Measurements from ENCODE around the gene VAV2.

VAV2 gene

GRCh38 chr9:133868203-133868602, 123.9 kb downstream of the VAV2 start:
- no peaks in the 10 kb centered on the region for H3K36me3 ChIP-seq (ENCODE audit: control insufficient read depth, insufficient read depth, low read length)
- H3K4me1 ChIP-seq (ENCODE audit: control insufficient read depth, low read depth, low read length) = peaks cover 3% of the 10 kb centered on the region
- H3K27ac ChIP-seq (ENCODE audit: low read depth, low read length) = no peak overlapping the region
- H3K4ac ChIP-seq (ENCODE audit: low read depth, low read length) = no peak overlapping the region
- no peak overlapping the region for H2BK15ac ChIP-seq (replicated peaks; ENCODE audit: low read depth)
- no peak overlapping the region for H3K9ac ChIP-seq (ENCODE audit: low read length)
- H2BK120ac ChIP-seq (ENCODE audit: low read depth, low read length) = no peak overlapping the region
- no CpG with 5 or more reads among the region's 18 CpGs for WGBS (ENCODE audit: extremely low coverage, insufficient coverage, low lambda C conversion rate)
- H3K27me3 ChIP-seq (ENCODE audit: insufficient read depth, low read length, poor library complexity) = no peaks in the 10 kb centered on the region
- peaks cover 4% of the 10 kb centered on the region for H3K79me1 ChIP-seq (ENCODE audit: low read length)
- no peaks in the 10 kb centered on the region for H3K79me2 ChIP-seq (ENCODE audit: control insufficient read depth, insufficient read depth, low read length)
- H2AK5ac ChIP-seq (ENCODE audit: low read length) = no peak overlapping the region
- H4K5ac ChIP-seq (ENCODE audit: low read length) = no peak overlapping the region
- H2BK5ac ChIP-seq (ENCODE audit: low read length) = no peak overlapping the region
- no peak overlapping the region for H3K4me3 ChIP-seq (ENCODE audit: low read length)
- H3K4me2 ChIP-seq (ENCODE audit: low read length) = no peak overlapping the region
- no peak overlapping the region for H4K8ac ChIP-seq (ENCODE audit: low read depth, low read length)
- no peak overlapping the region for H3K18ac ChIP-seq (ENCODE audit: low read length)
- H3K56ac ChIP-seq (ENCODE audit: low read length) = no peak overlapping the region
- no peak for DNase-seq
- no peak overlapping the region for H3K23ac ChIP-seq (ENCODE audit: low read length)

DNA sequence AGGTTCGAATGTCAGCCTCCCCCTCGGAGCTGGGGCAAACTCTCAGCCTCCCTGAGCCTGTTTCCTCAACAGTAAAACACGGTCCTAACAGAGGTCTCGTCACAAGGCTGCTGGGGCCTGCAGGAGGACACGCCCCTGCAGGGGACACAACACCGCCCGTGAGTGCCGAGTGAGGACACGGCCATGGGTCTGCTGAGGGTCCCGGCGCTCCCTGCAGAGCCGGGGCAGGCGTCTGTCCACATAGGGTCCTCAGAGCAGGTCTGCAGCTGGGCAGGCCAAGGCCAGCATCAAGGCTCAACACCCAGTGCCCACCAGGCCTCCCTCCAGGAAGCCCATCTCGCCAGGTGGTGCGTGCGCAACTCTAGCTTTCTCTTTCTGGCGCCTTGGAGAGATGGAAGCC, 125.2 kb downstream of the VAV2 start:
- Histone ChIP-seq H3K27me3 (ENCODE audit: insufficient read depth, low read length, poor library complexity) (no peaks in the 10 kb centered on the region), H3K9ac (ENCODE audit: low read length) (no peak overlapping the region)

DNA sequence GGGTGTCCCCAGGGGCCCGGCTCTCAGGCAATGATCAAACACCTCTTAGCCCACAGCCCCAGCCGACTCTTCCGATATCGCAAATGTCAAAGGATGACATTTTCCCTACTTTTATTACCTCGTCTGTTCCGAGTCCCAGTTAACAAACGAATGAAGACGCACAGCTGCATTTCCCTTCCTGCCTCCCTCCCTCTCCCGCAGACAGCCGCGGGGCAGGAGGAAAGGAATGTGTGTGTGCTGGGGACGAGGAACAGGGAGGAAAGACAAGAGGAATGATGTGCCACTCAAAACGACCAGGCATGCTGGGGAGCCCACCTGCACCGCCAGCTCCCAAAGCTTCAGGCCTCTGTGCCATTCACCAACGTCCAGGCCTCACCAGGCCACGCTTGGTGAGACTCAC, 128.1 kb downstream of the VAV2 start:
- H3K4me3 ChIP-seq (ENCODE audit: low read length) = no peak overlapping the region
- H3K4me1 ChIP-seq (ENCODE audit: control insufficient read depth, low read depth, low read length) = peaks cover 3% of the 10 kb centered on the region
- H3K36me3 ChIP-seq (ENCODE audit: control insufficient read depth, insufficient read depth, low read length) = no peaks in the 10 kb centered on the region
- H3K4me2 ChIP-seq (ENCODE audit: low read length) = no peak overlapping the region
- no peaks in the 10 kb centered on the region for H3K79me2 ChIP-seq (ENCODE audit: control insufficient read depth, insufficient read depth, low read length)
- no peak overlapping the region for H3K9ac ChIP-seq (ENCODE audit: low read length)
- H4K5ac ChIP-seq (ENCODE audit: low read length) = no peak overlapping the region
- no peak overlapping the region for H2AK5ac ChIP-seq (ENCODE audit: low read length)
- H3K4ac ChIP-seq (ENCODE audit: low read depth, low read length) = no peak overlapping the region
- peak overlapping the region; percentile 22 for H3K56ac ChIP-seq (ENCODE audit: low read length)
- no peaks in the 10 kb centered on the region for H3K27me3 ChIP-seq (ENCODE audit: insufficient read depth, low read length, poor library complexity)
- DNase-seq = peak; percentile 75
- H3K23ac ChIP-seq (ENCODE audit: low read length) = no peak overlapping the region
- H2BK5ac ChIP-seq (ENCODE audit: low read length) = no peak overlapping the region
- no peak overlapping the region for H4K8ac ChIP-seq (ENCODE audit: low read depth, low read length)
- no peak overlapping the region for H2BK15ac ChIP-seq (replicated peaks; ENCODE audit: low read depth)
- no peak overlapping the region for H2BK120ac ChIP-seq (ENCODE audit: low read depth, low read length)
- no peak overlapping the region for H3K18ac ChIP-seq (ENCODE audit: low read length)
- H3K79me1 ChIP-seq (ENCODE audit: low read length) = peaks cover 4% of the 10 kb centered on the region
- WGBS (ENCODE audit: extremely low coverage, insufficient coverage, low lambda C conversion rate) = no CpG with 5 or more reads among the region's 16 CpGs
- no peak overlapping the region for H3K27ac ChIP-seq (ENCODE audit: low read depth, low read length)

More for the DNA sequence above, 125.2 kb downstream of the VAV2 start:
- H3K4me2 ChIP-seq (ENCODE audit: low read length) = no peak overlapping the region
- no peaks in the 10 kb centered on the region for H3K36me3 ChIP-seq (ENCODE audit: control insufficient read depth, insufficient read depth, low read length)
- H3K79me2 ChIP-seq (ENCODE audit: control insufficient read depth, insufficient read depth, low read length) = no peaks in the 10 kb centered on the region
- DNase-seq = no peak
- H2AK5ac ChIP-seq (ENCODE audit: low read length) = no peak overlapping the region
- no peak overlapping the region for H3K23ac ChIP-seq (ENCODE audit: low read length)
- H3K18ac ChIP-seq (ENCODE audit: low read length) = no peak overlapping the region
- no peak overlapping the region for H4K8ac ChIP-seq (ENCODE audit: low read depth, low read length)
- no peak overlapping the region for H3K27ac ChIP-seq (ENCODE audit: low read depth, low read length)
- peaks cover 4% of the 10 kb centered on the region for H3K79me1 ChIP-seq (ENCODE audit: low read length)
- peaks cover 3% of the 10 kb centered on the region for H3K4me1 ChIP-seq (ENCODE audit: control insufficient read depth, low read depth, low read length)
- H2BK5ac ChIP-seq (ENCODE audit: low read length) = no peak overlapping the region
- H2BK120ac ChIP-seq (ENCODE audit: low read depth, low read length) = no peak overlapping the region
- WGBS (ENCODE audit: extremely low coverage, insufficient coverage, low lambda C conversion rate) = no CpG with 5 or more reads among the region's 17 CpGs
- no peak overlapping the region for H4K5ac ChIP-seq (ENCODE audit: low read length)
- H2BK15ac ChIP-seq (replicated peaks; ENCODE audit: low read depth) = no peak overlapping the region
- H3K4me3 ChIP-seq (ENCODE audit: low read length) = no peak overlapping the region
- H3K4ac ChIP-seq (ENCODE audit: low read depth, low read length) = no peak overlapping the region
- H3K56ac ChIP-seq (ENCODE audit: low read length) = no peak overlapping the region

DNA sequence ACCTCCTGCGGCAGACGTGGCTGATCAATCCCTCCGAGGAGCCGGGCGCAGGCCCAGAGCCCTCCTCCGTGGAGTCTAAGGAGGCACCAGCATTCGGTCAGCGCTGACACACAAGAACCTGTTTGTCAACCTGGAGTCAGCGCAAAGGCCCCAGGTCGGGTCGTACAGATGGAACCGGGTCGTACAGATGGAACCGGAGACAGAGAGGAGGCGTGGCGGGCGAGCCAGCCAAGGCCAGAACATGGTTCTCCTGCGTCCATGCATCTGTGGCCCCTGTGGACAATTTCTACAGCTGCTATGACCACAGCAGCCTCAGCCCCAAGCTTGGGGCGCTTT, 128.9 kb downstream of the VAV2 start:
- Histone ChIP-seq H3K9ac (ENCODE audit: low read length) (no peak overlapping the region), H4K8ac (ENCODE audit: low read depth, low read length) (no peak overlapping the region), H3K4me3 (ENCODE audit: low read length) (no peak overlapping the region), H3K23ac (ENCODE audit: low read length) (no peak overlapping the region), H3K79me1 (ENCODE audit: low read length) (peaks cover 2% of the 10 kb centered on the region), H3K56ac (ENCODE audit: low read length) (no peak overlapping the region), H3K4me1 (ENCODE audit: control insufficient read depth, low read depth, low read length) (peaks cover 3% of the 10 kb centered on the region), H2AK5ac (ENCODE audit: low read length) (no peak overlapping the region), H3K27ac (ENCODE audit: low read depth, low read length) (no peak overlapping the region), H3K79me2 (ENCODE audit: control insufficient read depth, insufficient read depth, low read length) (no peaks in the 10 kb centered on the region), H2BK15ac (replicated peaks; ENCODE audit: low read depth) (no peak overlapping the region), H2BK5ac (ENCODE audit: low read length) (no peak overlapping the region), H4K5ac (ENCODE audit: low read length) (no peak overlapping the region), H3K36me3 (ENCODE audit: control insufficient read depth, insufficient read depth, low read length) (no peaks in the 10 kb centered on the region), H3K4me2 (ENCODE audit: low read length) (no peak overlapping the region), H3K4ac (ENCODE audit: low read depth, low read length) (no peak overlapping the region), H2BK120ac (ENCODE audit: low read depth, low read length) (no peak overlapping the region), H3K18ac (ENCODE audit: low read length) (no peak overlapping the region), H3K27me3 (ENCODE audit: insufficient read depth, low read length, poor library complexity) (no peaks in the 10 kb centered on the region)
- DNase-seq = no peak
- WGBS (ENCODE audit: extremely low coverage, insufficient coverage, low lambda C conversion rate) = no CpG with 5 or more reads among the region's 19 CpGs

GRCh38 chr9:133862585-133863256, 129.4 kb downstream of the VAV2 start:
- no peak overlapping the region for H3K4me2 ChIP-seq (ENCODE audit: low read length)
- DNase-seq = no peak
- H3K79me1 ChIP-seq (ENCODE audit: low read length) = peaks cover 2% of the 10 kb centered on the region
- no peak overlapping the region for H2BK120ac ChIP-seq (ENCODE audit: low read depth, low read length)
- no peak overlapping the region for H3K9ac ChIP-seq (ENCODE audit: low read length)
- no peak overlapping the region for H3K27ac ChIP-seq (ENCODE audit: low read depth, low read length)
- no peaks in the 10 kb centered on the region for H3K27me3 ChIP-seq (ENCODE audit: insufficient read depth, low read length, poor library complexity)
- no peak overlapping the region for H4K8ac ChIP-seq (ENCODE audit: low read depth, low read length)
- WGBS (ENCODE audit: extremely low coverage, insufficient coverage, low lambda C conversion rate) = no CpG with 5 or more reads among the region's 28 CpGs
- H3K36me3 ChIP-seq (ENCODE audit: control insufficient read depth, insufficient read depth, low read length) = no peaks in the 10 kb centered on the region
- no peak overlapping the region for H2BK5ac ChIP-seq (ENCODE audit: low read length)
- peaks cover 3% of the 10 kb centered on the region for H3K4me1 ChIP-seq (ENCODE audit: control insufficient read depth, low read depth, low read length)
- no peak overlapping the region for H3K4me3 ChIP-seq (ENCODE audit: low read length)
- H3K23ac ChIP-seq (ENCODE audit: low read length) = no peak overlapping the region
- H2BK15ac ChIP-seq (replicated peaks; ENCODE audit: low read depth) = no peak overlapping the region
- H3K4ac ChIP-seq (ENCODE audit: low read depth, low read length) = no peak overlapping the region
- H2AK5ac ChIP-seq (ENCODE audit: low read length) = no peak overlapping the region
- no peak overlapping the region for H3K56ac ChIP-seq (ENCODE audit: low read length)
- no peaks in the 10 kb centered on the region for H3K79me2 ChIP-seq (ENCODE audit: control insufficient read depth, insufficient read depth, low read length)
- H4K5ac ChIP-seq (ENCODE audit: low read length) = no peak overlapping the region
- no peak overlapping the region for H3K18ac ChIP-seq (ENCODE audit: low read length)

DNA sequence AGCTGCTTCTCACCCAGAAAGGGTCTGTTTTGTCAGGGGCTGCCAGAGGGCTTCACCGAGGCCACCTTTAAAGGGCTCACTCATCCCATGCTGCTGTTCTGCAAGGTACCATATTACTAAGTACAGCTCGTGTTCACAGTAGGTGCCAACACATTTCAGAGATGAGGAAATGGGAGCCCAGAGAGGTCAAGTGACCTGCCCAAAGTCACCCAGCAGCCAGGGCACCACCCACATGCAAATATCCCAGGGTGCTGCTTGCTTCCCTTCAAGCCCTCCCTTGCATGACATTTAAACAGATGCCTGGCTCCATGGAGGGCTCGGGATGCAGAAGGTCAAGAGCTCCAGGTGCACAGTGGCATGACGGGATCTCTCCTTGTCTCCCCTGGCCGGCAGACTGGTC, 130.4 kb downstream of the VAV2 start:
- Histone ChIP-seq H2AK5ac (ENCODE audit: low read length) (no peak overlapping the region), H3K23ac (ENCODE audit: low read length) (no peak overlapping the region), H3K9ac (ENCODE audit: low read length) (no peak overlapping the region), H3K18ac (ENCODE audit: low read length) (no peak overlapping the region), H2BK15ac (replicated peaks; ENCODE audit: low read depth) (no peak overlapping the region), H3K79me2 (ENCODE audit: control insufficient read depth, insufficient read depth, low read length) (no peaks in the 10 kb centered on the region), H3K27ac (ENCODE audit: low read depth, low read length) (no peak overlapping the region), H3K4me3 (ENCODE audit: low read length) (no peak overlapping the region), H3K4ac (ENCODE audit: low read depth, low read length) (no peak overlapping the region), H3K79me1 (ENCODE audit: low read length) (peaks cover 2% of the 10 kb centered on the region), H4K8ac (ENCODE audit: low read depth, low read length) (no peak overlapping the region), H4K5ac (ENCODE audit: low read length) (no peak overlapping the region), H2BK120ac (ENCODE audit: low read depth, low read length) (no peak overlapping the region), H3K56ac (ENCODE audit: low read length) (no peak overlapping the region), H3K36me3 (ENCODE audit: control insufficient read depth, insufficient read depth, low read length) (no peaks in the 10 kb centered on the region), H3K27me3 (ENCODE audit: insufficient read depth, low read length, poor library complexity) (no peaks in the 10 kb centered on the region), H2BK5ac (ENCODE audit: low read length) (no peak overlapping the region), H3K4me1 (ENCODE audit: control insufficient read depth, low read depth, low read length) (peaks cover 3% of the 10 kb centered on the region), H3K4me2 (ENCODE audit: low read length) (no peak overlapping the region)
- no CpG with 5 or more reads among the region's 5 CpGs for WGBS (ENCODE audit: extremely low coverage, insufficient coverage, low lambda C conversion rate)
- no peak for DNase-seq

Data from mesendoderm (in vitro differentiated cells).